ENCODE measurements around the gene TC2N. TPM values are rescaled to one million over a fixed set of nuclear protein-coding genes. Genes with fewer than 3 reads are reported as not detected.
"Not testable (repeated sequence)": the region's sequence is repeated elsewhere in the genome, so short reads cannot be mapped to it uniquely, and the experiment has no call there.

Gene TC2N
- total and polyA plus RNA-seq, 9 of the 15 experiments (the other 6 are each of a cell fraction or from before 2014, with no cell fraction given): 2.0 to 12.5 (median 7.3) TPM

GRCh38 chr14:91806094-91806493 is 61.2 kb downstream of the TC2N start:
- WGBS (ENCODE audit: insufficient coverage, low coverage, missing lambda C conversion rate): no CpG with 5 or more reads among the region's 1 CpG
- H3K36me3 ChIP-seq (ENCODE audit: control insufficient read depth, insufficient read depth, low read length): not testable (repeated sequence)

GRCh38 chr14:91805659-91806058 is 61.7 kb downstream of the TC2N start:
- ChIA-PET POLR2A (no interaction called here), CTCF (ENCODE audit: low intra/inter-chr PET ratio) (no interaction called here)
- BruUV-seq (replicated peaks): no TSS peak
- no peak overlapping the region for H3K4me2 ChIP-seq (ENCODE audit: insufficient read depth, low read length)
- no peaks in the 10 kb centered on the region for H4K20me1 ChIP-seq (replicated peaks; ENCODE audit: control insufficient read depth, insufficient read depth, low read length)
- H3K27me3 ChIP-seq (ENCODE audit: control insufficient read depth in 2 of 2, insufficient read depth in 2 of 2, low read length in 2 of 2): no peaks in the 10 kb centered on the region
- no peak overlapping the region for H3K9ac ChIP-seq (ENCODE audit: insufficient read depth in 1 of 2, low read depth in 2 of 2, low read length in 2 of 2)
- no peaks in the 10 kb centered on the region for H3K9me3 ChIP-seq (replicated peaks; ENCODE audit: control insufficient read depth, insufficient read depth, low read depth, low read length)
- intact Hi-C loops (cut with micrococcal nuclease): no loop called here
- H2AFZ ChIP-seq (ENCODE audit: low read depth, low read length): no peak overlapping the region
- H3K4me3 ChIP-seq: no peak overlapping the region
- no peak for DNase-seq (ENCODE audit: extremely low read depth in 1 of 4, low spot score in 3 of 4)
- FAIRE-seq: no peak
- no peaks in the 10 kb centered on the region for H3K9me1 ChIP-seq (ENCODE audit: control insufficient read depth, insufficient read depth, low read length)
- H3K79me2 ChIP-seq (ENCODE audit: control insufficient read depth, insufficient read depth, low read length): no peaks in the 10 kb centered on the region
- no peak for ATAC-seq
- in situ Hi-C loops (cut with MboI): no loop called here
- no peak overlapping the region for H3K27ac ChIP-seq (ENCODE audit: extremely low read depth, low read depth, low read length)
- H3K36me3 ChIP-seq (ENCODE audit: control insufficient read depth, insufficient read depth, low read length): no peaks in the 10 kb centered on the region
- H3K4me1 ChIP-seq (replicated peaks in 1 of 2; ENCODE audit: control insufficient read depth in 2 of 2, insufficient read depth in 2 of 2, low read length in 2 of 2): no peaks in the 10 kb centered on the region
- no peak for TF ChIP-seq ZBTB49 (CRISPR knock-in tag; IDR thresholded peaks at IDR 0.05; ENCODE audit: borderline replicate concordance)
- no peak for TF ChIP-seq MTF1 (CRISPR knock-in tag; IDR thresholded peaks at IDR 0.05; ENCODE audit: borderline replicate concordance)
- TF ChIP-seq ZKSCAN8 (CRISPR knock-in tag; IDR thresholded peaks at IDR 0.05): no peak
- TF ChIP-seq ZNF511 (CRISPR knock-in tag; IDR thresholded peaks at IDR 0.05): no peak
- TF ChIP-seq ZNF165 (CRISPR knock-in tag; IDR thresholded peaks at IDR 0.05; ENCODE audit: borderline replicate concordance): no peak
- TF ChIP-seq GMEB1 (CRISPR knock-in tag; IDR thresholded peaks at IDR 0.05): no peak
- TF ChIP-seq PPARD (CRISPR knock-in tag; IDR thresholded peaks at IDR 0.05): no peak

More at GRCh38 chr14:91806094-91806493, 61.2 kb downstream of the TC2N start:
- in situ Hi-C loops (cut with MboI); H3K27me3 ChIP-seq (ENCODE audit: control insufficient read depth in 2 of 2, insufficient read depth in 2 of 2, low read length in 2 of 2); H3K79me2 ChIP-seq (ENCODE audit: control insufficient read depth, insufficient read depth, low read length); H3K4me3 ChIP-seq; H4K20me1 ChIP-seq (replicated peaks; ENCODE audit: control insufficient read depth, insufficient read depth, low read length); BruUV-seq (replicated peaks); CTCF ChIA-PET (ENCODE audit: low intra/inter-chr PET ratio); POLR2A ChIA-PET; H2AFZ ChIP-seq (ENCODE audit: low read depth, low read length); H3K9me1 ChIP-seq (ENCODE audit: control insufficient read depth, insufficient read depth, low read length); H3K4me1 ChIP-seq (replicated peaks in 1 of 2; ENCODE audit: control insufficient read depth in 2 of 2, insufficient read depth in 2 of 2, low read length in 2 of 2); FAIRE-seq; intact Hi-C loops (cut with micrococcal nuclease); H3K9ac ChIP-seq (ENCODE audit: insufficient read depth in 1 of 2, low read depth in 2 of 2, low read length in 2 of 2); DNase-seq (ENCODE audit: extremely low read depth in 1 of 4, low spot score in 3 of 4); H3K9me3 ChIP-seq (replicated peaks; ENCODE audit: control insufficient read depth, insufficient read depth, low read depth, low read length); ATAC-seq; H3K27ac ChIP-seq (ENCODE audit: extremely low read depth, low read depth, low read length); H3K4me2 ChIP-seq (ENCODE audit: insufficient read depth, low read length): not testable (repeated sequence)
- TF ChIP-seq ZNF707 (CRISPR knock-in tag; conservative IDR thresholded peaks at IDR 0.05): peak; percentile 98
